AG04449 (cell line): ENCODE results near the gene MTURN.
"Not testable (repeated sequence)": the region's sequence is repeated elsewhere in the genome, so short reads cannot be mapped to it uniquely, and the experiment has no call there.

ENCODE experiments used
- CTCF ChIA-PET: fragments of 350-600 bp; formaldehyde crosslinking; extraction: SDS; loops from one replicate; lab custom pipeline; 2021; ENCODE audit warnings: antibody characterized with exemption; lab: Yijun Ruan, JAX
- POLR2A ChIA-PET: fragments of 400-600, 350-600 bp; formaldehyde crosslinking; extraction: SDS; loops from one replicate; lab custom pipeline; 2020; ENCODE audit warnings: antibody characterized with exemption, inconsistent platforms; lab: Yijun Ruan, JAX
- DNase-seq: peaks from one replicate; pipeline ENCODE4 v3.0.0-alpha.2; 2010; ENCODE audit warnings: low read depth, low spot score
- H3K4me3 ChIP-seq: 2 replicates; pipeline ENCODE4 v1.5.1; 2011; ENCODE audit warnings: low read depth, mild to moderate bottlenecking, control low read depth, low read length
- TF ChIP-seq, protein P1 (sequence below): IDR thresholded peaks from one replicate; pipeline ENCODE4 v1.5.1; 2011; ENCODE audit warnings: mild to moderate bottlenecking, moderate library complexity, low read length, control low read depth, inconsistent platforms; ENCODE audit not compliant: insufficient read depth; ENCODE audit errors: missing control alignments

The MTURN gene

DNA sequence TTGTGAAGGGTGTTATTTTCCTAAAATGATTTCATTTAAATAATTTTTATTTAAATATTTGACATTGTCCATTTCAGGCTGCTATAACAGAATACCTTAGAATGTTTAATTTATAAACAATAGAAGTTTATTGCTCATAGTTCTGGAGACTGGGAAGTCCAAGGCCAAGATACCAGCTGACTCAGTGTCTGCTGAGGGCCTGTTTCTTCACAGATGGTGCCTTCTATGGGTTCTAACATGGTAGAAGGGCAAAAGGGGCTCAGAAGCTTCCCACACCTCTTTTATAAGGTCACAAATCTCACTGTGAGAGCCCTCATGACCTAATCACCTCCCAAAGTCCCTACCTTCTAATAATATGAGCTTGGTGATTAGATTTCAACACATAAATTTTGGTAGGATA is 50.7 kb downstream of the MTURN start:
- POLR2A ChIA-PET = no interaction called here
- no peak overlapping the region for H3K4me3 ChIP-seq
- CTCF ChIA-PET = no interaction called here
- TF ChIP-seq, protein P1, sequence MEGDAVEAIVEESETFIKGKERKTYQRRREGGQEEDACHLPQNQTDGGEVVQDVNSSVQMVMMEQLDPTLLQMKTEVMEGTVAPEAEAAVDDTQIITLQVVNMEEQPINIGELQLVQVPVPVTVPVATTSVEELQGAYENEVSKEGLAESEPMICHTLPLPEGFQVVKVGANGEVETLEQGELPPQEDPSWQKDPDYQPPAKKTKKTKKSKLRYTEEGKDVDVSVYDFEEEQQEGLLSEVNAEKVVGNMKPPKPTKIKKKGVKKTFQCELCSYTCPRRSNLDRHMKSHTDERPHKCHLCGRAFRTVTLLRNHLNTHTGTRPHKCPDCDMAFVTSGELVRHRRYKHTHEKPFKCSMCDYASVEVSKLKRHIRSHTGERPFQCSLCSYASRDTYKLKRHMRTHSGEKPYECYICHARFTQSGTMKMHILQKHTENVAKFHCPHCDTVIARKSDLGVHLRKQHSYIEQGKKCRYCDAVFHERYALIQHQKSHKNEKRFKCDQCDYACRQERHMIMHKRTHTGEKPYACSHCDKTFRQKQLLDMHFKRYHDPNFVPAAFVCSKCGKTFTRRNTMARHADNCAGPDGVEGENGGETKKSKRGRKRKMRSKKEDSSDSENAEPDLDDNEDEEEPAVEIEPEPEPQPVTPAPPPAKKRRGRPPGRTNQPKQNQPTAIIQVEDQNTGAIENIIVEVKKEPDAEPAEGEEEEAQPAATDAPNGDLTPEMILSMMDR = no peak
- no peak for DNase-seq

DNA sequence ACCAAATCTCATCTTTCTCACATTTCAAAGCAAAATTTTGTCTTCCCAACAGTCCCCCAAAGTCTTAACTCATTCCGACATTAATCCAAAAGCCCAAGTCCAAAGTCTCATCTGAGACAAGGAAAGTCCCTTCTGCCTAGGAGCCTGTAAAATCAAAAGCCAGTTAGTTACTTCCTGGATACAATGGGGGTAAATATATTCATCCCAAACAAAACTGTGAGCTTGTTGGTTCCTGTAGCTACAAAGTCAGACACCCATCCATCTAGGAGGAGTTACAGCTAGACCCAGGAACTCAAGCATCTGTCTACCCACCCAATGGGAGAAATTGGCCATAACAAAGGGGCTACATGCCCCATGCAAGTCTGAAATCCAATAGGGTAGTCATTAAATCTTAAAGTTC is 51.9 kb downstream of the MTURN start:
- H3K4me3 ChIP-seq = no peak overlapping the region
- CTCF ChIA-PET = no interaction called here
- TF ChIP-seq, protein P1 = no peak
- DNase-seq = no peak
- POLR2A ChIA-PET = no interaction called here

- DNase-seq = no peak
- ChIA-PET CTCF (no interaction called here), POLR2A (no interaction called here)
- H3K4me3 ChIP-seq = no peak overlapping the region
- TF ChIP-seq, protein P1 = no peak
These were observed 52.7 kb downstream of the MTURN start for GRCh38 chr7:30187513-30187912.

- CTCF ChIA-PET, H3K4me3 ChIP-seq, DNase-seq, POLR2A ChIA-PET: not testable (repeated sequence)
These were observed 53.6 kb downstream of the MTURN start for GRCh38 chr7:30188381-30188780.

GRCh38 chr7:30188811-30189210 is 54.0 kb downstream of the MTURN start:
- no peak for DNase-seq
- CTCF ChIA-PET = no interaction called here
- TF ChIP-seq, protein P1 = no peak
- POLR2A ChIA-PET = no interaction called here
- no peak overlapping the region for H3K4me3 ChIP-seq

- POLR2A ChIA-PET = no interaction called here
- CTCF ChIA-PET = interaction anchor here (1.3 kb wide), 1 partner anchor 12 kb away, joined by 3 read pairs; no protein-coding TSS in a partner anchor
- no peak for DNase-seq
- TF ChIP-seq, protein P1 = no peak
- H3K4me3 ChIP-seq = no peak overlapping the region
These were observed 57.0 kb downstream of the MTURN start for GRCh38 chr7:30191809-30192208.

GRCh38 chr7:30193336-30193943 is 58.7 kb downstream of the MTURN start:
- CTCF ChIA-PET = interaction anchor here (1.0 kb wide), 1 partner anchor 29 kb away, joined by 4 read pairs; no protein-coding TSS in a partner anchor

More at GRCh38 chr7:30193336-30193943, 58.7 kb downstream of the MTURN start:
- POLR2A ChIA-PET = interaction anchor here (0.6 kb wide), 1 partner anchor 85 kb away, joined by 3 read pairs; no protein-coding TSS in a partner anchor
- H3K4me3 ChIP-seq = no peak overlapping the region
- TF ChIP-seq, protein P1 = no peak
- DNase-seq = no peak
